H9 (cell line): ENCODE measurements around the gene CFAP46. TPM values are rescaled to one million over a fixed set of nuclear protein-coding genes. Genes with fewer than 3 reads are reported as not detected.

Experiments
- DNase-seq: peaks from one replicate; pipeline ENCODE4 v3.0.0-alpha.2; 2017
- H2AFZ ChIP-seq: one replicate; pipeline ENCODE4 v1.6.1; 2013; ENCODE audit warnings: mild to moderate bottlenecking, low read length, control low read depth, moderate library complexity
- H2AK5ac ChIP-seq: 2 replicates; pipeline ENCODE4 v1.6.1; 2013; ENCODE audit warnings: low read length, control low read depth, mixed read lengths; ENCODE audit not compliant: insufficient read length
- H2BK120ac ChIP-seq: one replicate; pipeline ENCODE4 v1.6.1; 2013; ENCODE audit warnings: low read depth, mild to moderate bottlenecking, low read length, control low read depth, inconsistent platforms; ENCODE audit not compliant: poor library complexity, severe bottlenecking
- H2BK12ac ChIP-seq: 2 replicates; pipeline ENCODE4 v1.6.1; 2013; ENCODE audit warnings: low read length, control low read depth, mixed read lengths, low read depth; ENCODE audit not compliant: insufficient read length
- H2BK15ac ChIP-seq: 2 replicates; pipeline ENCODE4 v1.6.1; 2013; ENCODE audit warnings: low read depth, low read length, control low read depth
- H2BK20ac ChIP-seq: one replicate; pipeline ENCODE4 v1.6.1; 2013; ENCODE audit warnings: low read depth, mild to moderate bottlenecking, low read length, control low read depth, inconsistent platforms; ENCODE audit not compliant: poor library complexity, severe bottlenecking
- H2BK5ac ChIP-seq: 2 replicates; pipeline ENCODE4 v1.6.1; 2013; ENCODE audit warnings: low read length, control low read depth, mixed read lengths; ENCODE audit not compliant: insufficient read length
- H3K14ac ChIP-seq: 2 replicates; pipeline ENCODE4 v1.6.1; 2013; ENCODE audit warnings: low read length, control low read depth; ENCODE audit not compliant: insufficient read depth
- H3K18ac ChIP-seq: 2 replicates; pipeline ENCODE4 v1.6.1; 2013; ENCODE audit warnings: low read depth, mild to moderate bottlenecking, mixed read lengths, low read length, control low read depth; ENCODE audit not compliant: insufficient read length
- H3K23ac ChIP-seq: 2 replicates; pipeline ENCODE4 v1.6.1; 2013; ENCODE audit warnings: low read length, control low read depth, mixed read lengths, low read depth; ENCODE audit not compliant: insufficient read length
- H3K23me2 ChIP-seq: 2 replicates; pipeline ENCODE4 v1.6.1; 2013; ENCODE audit warnings: low read depth, mild to moderate bottlenecking, mixed read lengths, low read length, control low read depth; ENCODE audit not compliant: insufficient read length, poor library complexity, severe bottlenecking
- H3K27ac ChIP-seq: 2 replicates; pipeline ENCODE4 v1.5.1; 2013; ENCODE audit warnings: low read length, control low read depth, mixed read lengths, low read depth; ENCODE audit not compliant: insufficient read length
- H3K27me3 ChIP-seq: 2 replicates; pipeline ENCODE4 v1.6.1; 2013; ENCODE audit warnings: low read length, control low read depth, inconsistent platforms; ENCODE audit not compliant: insufficient read depth
- H3K4ac ChIP-seq: 2 replicates; pipeline ENCODE4 v1.6.1; 2013; ENCODE audit warnings: low read depth, mild to moderate bottlenecking, control low read depth, inconsistent platforms, low read length, moderate library complexity
- H3K4me1 ChIP-seq: 2 replicates; pipeline ENCODE4 v1.6.1; 2013; ENCODE audit warnings: low read length, control low read depth, inconsistent platforms; ENCODE audit not compliant: insufficient read depth
- H3K4me2 ChIP-seq: 2 replicates; pipeline ENCODE4 v1.6.1; 2013; ENCODE audit warnings: low read length, control low read depth, mixed read lengths; ENCODE audit not compliant: insufficient read length, insufficient read depth
- H3K56ac ChIP-seq: 2 replicates; pipeline ENCODE4 v1.6.1; 2013; ENCODE audit warnings: low read depth, mild to moderate bottlenecking, mixed read lengths, low read length, control low read depth; ENCODE audit not compliant: insufficient read length
- H3K79me1 ChIP-seq: 2 replicates; pipeline ENCODE4 v1.6.1; 2013; ENCODE audit warnings: low read depth, mild to moderate bottlenecking, moderate library complexity, low read length, control low read depth, inconsistent platforms; ENCODE audit not compliant: insufficient read depth, poor library complexity, severe bottlenecking
- H3K79me2 ChIP-seq: 2 replicates; pipeline ENCODE4 v1.6.1; 2013; ENCODE audit warnings: low read length, control low read depth, inconsistent platforms; ENCODE audit not compliant: insufficient read depth
- H3K9ac ChIP-seq: 2 replicates; pipeline ENCODE4 v1.6.1; 2013; ENCODE audit warnings: low read length, control low read depth, mixed read lengths; ENCODE audit not compliant: insufficient read length; ENCODE audit errors: extremely low read depth
- H3K9me3 ChIP-seq: one replicate; pipeline ENCODE4 v1.6.1; 2013; ENCODE audit warnings: low read depth, low read length, inconsistent platforms; ENCODE audit not compliant: control insufficient read depth
- H3T11ph ChIP-seq: one replicate; pipeline ENCODE4 v1.6.1; 2013; ENCODE audit warnings: mild to moderate bottlenecking, low read length, control low read depth, inconsistent platforms
- H4K20me1 ChIP-seq: one replicate; pipeline ENCODE4 v1.6.1; 2013; ENCODE audit not compliant: control insufficient read depth, insufficient read length, insufficient read depth
- H4K5ac ChIP-seq: 2 replicates; pipeline ENCODE4 v1.6.1; 2013; ENCODE audit warnings: low read depth, mild to moderate bottlenecking, mixed read lengths, low read length, control low read depth; ENCODE audit not compliant: insufficient read length
- H4K8ac ChIP-seq: replicated peaks from 2 replicates; pipeline ENCODE4 v1.6.1; 2013; ENCODE audit warnings: low read length, control low read depth, mixed read lengths, low read depth; ENCODE audit not compliant: insufficient read length
- H4K91ac ChIP-seq: 2 replicates; pipeline ENCODE4 v1.6.1; 2013; ENCODE audit warnings: low read depth, mild to moderate bottlenecking, moderate library complexity, mixed read lengths, low read length, control low read depth; ENCODE audit not compliant: insufficient read length
- H3K27ac Mint-ChIP-seq, 3 experiments: 2 replicates in 2 of 3; 3 replicates in 1 of 3; pipeline ENCODE4 v1.8.0; 2020 to 2021; ENCODE audit warnings: mixed read lengths in 3 of 3, mild to moderate bottlenecking in 1 of 3, moderate library complexity in 1 of 3
- H3K27me3 Mint-ChIP-seq: 2 replicates; pipeline ENCODE4 v1.8.0; 2021; ENCODE audit warnings: low read depth, mild to moderate bottlenecking, moderate library complexity, mixed read lengths
- H3K36me3 Mint-ChIP-seq, 3 experiments: 2 replicates in 2 of 3; 3 replicates in 1 of 3; pipeline ENCODE4 v1.8.0; 2020 to 2021; ENCODE audit warnings: low read depth in 3 of 3, mixed read lengths in 3 of 3; ENCODE audit not compliant: insufficient read depth in 1 of 3
- H3K4me1 Mint-ChIP-seq, 2 experiments: 2 replicates each; pipeline ENCODE4 v1.8.0; 2020; ENCODE audit warnings: mixed read lengths in 2 of 2
- H3K4me3 Mint-ChIP-seq, 2 experiments: 2 replicates in 1 of 2; 3 replicates in 1 of 2; pipeline ENCODE4 v1.8.0; 2020 to 2021; ENCODE audit warnings: mild to moderate bottlenecking in 2 of 2, mixed read lengths in 2 of 2, moderate library complexity in 1 of 2
- H3K9me3 Mint-ChIP-seq, 2 experiments: 2 replicates in 1 of 2; 3 replicates in 1 of 2; pipeline ENCODE4 v1.8.0; 2020; ENCODE audit warnings: mild to moderate bottlenecking in 2 of 2, mixed read lengths in 2 of 2, moderate library complexity in 1 of 2
- WGBS: extraction: QIAGEN DNeasy Blood & Tissue Kit; methylation state at CpG from one replicate; pipeline ENCODE4 v1.1.7; 2013; ENCODE audit warnings: missing lambda C conversion rate, low lambda C conversion rate, mixed read lengths; ENCODE audit not compliant: insufficient read length; ENCODE audit errors: extremely low coverage; 5-methylcytosine and 5-hydroxymethylcytosine counted together
- total RNA-seq: library from RNA; stranded (reverse); gene quantifications from 2 replicates; pipeline ENCODE4 v1.2.1, GENCODE V29; 2021
- TF ChIP-seq, protein P1 (sequence below): fragments of 200-600 bp; sonication (generic); conservative IDR thresholded peaks from 3 replicates; pipeline ENCODE4 v1.8.0; 2021; ENCODE audit warnings: antibody characterized with exemption, mild to moderate bottlenecking

CFAP46 gene
- total RNA-seq, 1 experiment from 2014 or later, result 3.1 TPM

DNA sequence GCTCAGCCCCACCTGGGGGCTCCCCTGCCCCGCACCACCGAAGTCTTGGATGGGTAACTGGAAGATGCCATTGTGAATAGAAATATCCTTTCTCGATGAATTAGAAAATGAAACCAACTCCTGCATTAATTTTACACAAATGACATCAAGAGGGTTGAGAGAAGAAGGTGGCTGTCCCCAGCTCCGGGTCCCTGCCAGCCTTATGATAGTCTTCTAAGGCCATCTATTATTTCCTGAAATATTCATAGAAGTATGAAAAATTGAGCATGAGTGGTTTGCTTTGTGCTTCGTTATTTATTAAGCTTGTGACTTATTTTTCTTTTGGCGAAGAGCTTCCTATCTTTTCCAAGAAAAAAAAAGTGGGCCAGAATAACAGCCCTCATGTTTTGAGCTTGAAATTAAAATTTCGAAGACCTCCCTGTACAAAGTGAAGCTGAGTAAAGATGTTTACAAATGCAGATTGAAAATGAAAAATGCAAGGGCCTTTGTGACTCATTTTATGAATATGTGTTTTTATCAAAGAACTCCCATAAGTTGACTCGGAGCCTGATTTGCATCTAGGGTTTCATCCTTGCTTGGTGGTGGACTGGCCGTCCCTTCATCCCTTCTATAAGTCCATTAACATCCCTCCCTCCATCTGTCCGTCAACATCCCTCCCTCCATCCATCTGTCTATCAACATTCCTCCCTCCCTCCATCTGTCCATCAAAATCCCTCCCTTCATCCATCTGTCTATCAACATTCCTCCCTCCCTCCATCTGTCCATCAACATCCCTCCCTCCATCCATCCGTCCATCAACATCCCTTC lies 20.5 kb upstream of the CFAP46 start:
- Mint-ChIP-seq H3K36me3 (peaks cover 0 to 3% (median 0%) of the 10 kb centered on the region in 3 experiments; a peak in 1 of 7 replicates), H3K4me3 (peak overlapping the region; percentile 66 to 82), H3K9me3 (peaks cover 0 to 5% of the 10 kb centered on the region in 2 experiments; a peak in 3 of 5 replicates), H3K27me3 (peaks cover 27% of the 10 kb centered on the region), H3K27ac (no peak overlapping the region; a peak in 1 of 7 replicates), H3K4me1 (peaks cover 11 to 20% of the 10 kb centered on the region in 2 experiments)
- no peak overlapping the region for H3K56ac ChIP-seq
- no peak overlapping the region for H3K14ac ChIP-seq
- no peak overlapping the region for H2AFZ ChIP-seq
- H2BK120ac ChIP-seq, result no peak overlapping the region
- H4K8ac ChIP-seq, result no peak overlapping the region
- H3K23me2 ChIP-seq, result peaks cover 3% of the 10 kb centered on the region
- TF ChIP-seq, protein P1, sequence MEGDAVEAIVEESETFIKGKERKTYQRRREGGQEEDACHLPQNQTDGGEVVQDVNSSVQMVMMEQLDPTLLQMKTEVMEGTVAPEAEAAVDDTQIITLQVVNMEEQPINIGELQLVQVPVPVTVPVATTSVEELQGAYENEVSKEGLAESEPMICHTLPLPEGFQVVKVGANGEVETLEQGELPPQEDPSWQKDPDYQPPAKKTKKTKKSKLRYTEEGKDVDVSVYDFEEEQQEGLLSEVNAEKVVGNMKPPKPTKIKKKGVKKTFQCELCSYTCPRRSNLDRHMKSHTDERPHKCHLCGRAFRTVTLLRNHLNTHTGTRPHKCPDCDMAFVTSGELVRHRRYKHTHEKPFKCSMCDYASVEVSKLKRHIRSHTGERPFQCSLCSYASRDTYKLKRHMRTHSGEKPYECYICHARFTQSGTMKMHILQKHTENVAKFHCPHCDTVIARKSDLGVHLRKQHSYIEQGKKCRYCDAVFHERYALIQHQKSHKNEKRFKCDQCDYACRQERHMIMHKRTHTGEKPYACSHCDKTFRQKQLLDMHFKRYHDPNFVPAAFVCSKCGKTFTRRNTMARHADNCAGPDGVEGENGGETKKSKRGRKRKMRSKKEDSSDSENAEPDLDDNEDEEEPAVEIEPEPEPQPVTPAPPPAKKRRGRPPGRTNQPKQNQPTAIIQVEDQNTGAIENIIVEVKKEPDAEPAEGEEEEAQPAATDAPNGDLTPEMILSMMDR, result no peak
- H4K5ac ChIP-seq, result no peak overlapping the region
- H2AK5ac ChIP-seq, result no peak overlapping the region
- no peak for DNase-seq
- WGBS, result 100% methylated on average over 1 of the region's 11 CpGs
- H3K79me2 ChIP-seq, result no peaks in the 10 kb centered on the region
- no peak overlapping the region for H4K91ac ChIP-seq
- H3T11ph ChIP-seq, result no peak overlapping the region
- peak overlapping the region; percentile 46 for H3K4me2 ChIP-seq
- no peaks in the 10 kb centered on the region for H3K9me3 ChIP-seq
- no peaks in the 10 kb centered on the region; the same call in 1 of the 2 replicates for H3K4me1 ChIP-seq
- H2BK20ac ChIP-seq, result no peak overlapping the region
- no peak overlapping the region for H2BK12ac ChIP-seq
- H3K18ac ChIP-seq, result no peak overlapping the region
- H3K27ac ChIP-seq, result no peak overlapping the region
- H3K4ac ChIP-seq, result no peak overlapping the region
- H2BK15ac ChIP-seq, result no peak overlapping the region
- H4K20me1 ChIP-seq, result no peaks in the 10 kb centered on the region
- no peak overlapping the region for H2BK5ac ChIP-seq
- H3K23ac ChIP-seq, result no peak overlapping the region
- no peaks in the 10 kb centered on the region; the same call in 1 of the 2 replicates for H3K27me3 ChIP-seq
- H3K79me1 ChIP-seq, result no peaks in the 10 kb centered on the region
- H3K9ac ChIP-seq, result no peak overlapping the region
